HFFc6 (cell line): ENCODE data around the gene EIF2B4. TPM values are rescaled to one million over a fixed set of nuclear protein-coding genes. Genes with fewer than 3 reads are reported as not detected.

Experiments
- DNase-seq: peaks from one replicate; pipeline ENCODE4 v3.0.0-alpha.2; 2018
- H3K27ac Mint-ChIP-seq: 2 replicates; pipeline ENCODE4 v1.8.0; 2020; ENCODE audit warnings: mild to moderate bottlenecking, mixed read lengths
- H3K27me3 Mint-ChIP-seq: 2 replicates; pipeline ENCODE4 v1.8.0; 2021; ENCODE audit warnings: mild to moderate bottlenecking, moderate library complexity, mixed read lengths; ENCODE audit not compliant: insufficient read depth
- H3K36me3 Mint-ChIP-seq: 2 replicates; pipeline ENCODE4 v1.8.0; 2021; ENCODE audit warnings: low read depth, mixed read lengths
- H3K4me1 Mint-ChIP-seq: 2 replicates; pipeline ENCODE4 v1.8.0; 2020; ENCODE audit warnings: low read depth, mixed read lengths
- H3K4me3 Mint-ChIP-seq: 2 replicates; pipeline ENCODE4 v1.8.0; 2020; ENCODE audit warnings: mild to moderate bottlenecking, moderate library complexity, mixed read lengths
- H3K9me3 Mint-ChIP-seq: 2 replicates; pipeline ENCODE4 v1.8.0; 2020; ENCODE audit warnings: mild to moderate bottlenecking, mixed read lengths
- CTCF ChIP-seq: fragments of 200-600 bp; sonication (generic); IDR thresholded peaks from 2 replicates; pipeline ENCODE4 v1.5.0; 2021; ENCODE audit warnings: antibody characterized with exemption, mild to moderate bottlenecking
- total RNA-seq, 6 experiments: library from RNA; stranded (reverse); fragmentation: NEBNext Ultra II Directional; extraction: Animal tissue kit (Norgen Biotek cat#: 25700); gene quantifications; 2 replicates in 1 of 6; 3 replicates in 5 of 6; pipeline ENCODE4 v1.2.3, GENCODE V29; 2021

The EIF2B4 gene
- total RNA-seq, 6 experiments from 2014 or later = 44.5 to 48.4 (median 45.8) TPM

GRCh38 chr2:27316655-27317412, 53.3 kb downstream of the EIF2B4 start:
- Mint-ChIP-seq H3K4me3 (no peak overlapping the region), H3K27me3 (peaks cover 3% of the 10 kb centered on the region; the same call in 1 of the 2 replicates), H3K36me3 (no peaks in the 10 kb centered on the region), H3K4me1 (peaks cover 15% of the 10 kb centered on the region), H3K9me3 (no peaks in the 10 kb centered on the region), H3K27ac (no peak overlapping the region)
- DNase-seq = no peak
- no peak for TF ChIP-seq CTCF

GRCh38 chr2:27315122-27315521, 55.0 kb downstream of the EIF2B4 start:
- Mint-ChIP-seq H3K27ac (no peak overlapping the region), H3K27me3 (peaks cover 3% of the 10 kb centered on the region; the same call in 1 of the 2 replicates)

GRCh38 chr2:27314709-27315108, 55.4 kb downstream of the EIF2B4 start:
- H3K36me3 Mint-ChIP-seq = peaks cover 11% of the 10 kb centered on the region
- TF ChIP-seq CTCF = no peak
- H3K27me3 Mint-ChIP-seq = peaks cover 3% of the 10 kb centered on the region; the same call in 1 of the 2 replicates

More at GRCh38 chr2:27315122-27315521, 55.0 kb downstream of the EIF2B4 start:
- Mint-ChIP-seq H3K36me3 (peaks cover 7% of the 10 kb centered on the region), H3K9me3 (no peaks in the 10 kb centered on the region), H3K4me1 (no peaks in the 10 kb centered on the region), H3K4me3 (no peak overlapping the region)
- TF ChIP-seq CTCF = no peak
- DNase-seq = no peak

More at GRCh38 chr2:27314709-27315108, 55.4 kb downstream of the EIF2B4 start:
- Mint-ChIP-seq H3K9me3 (no peaks in the 10 kb centered on the region), H3K4me1 (no peaks in the 10 kb centered on the region), H3K4me3 (no peak overlapping the region), H3K27ac (no peak overlapping the region)
- no peak for DNase-seq

Other genes with a start within 250 kb of the EIF2B4 start
- not detected for gene ABHD1, start 246.5 kb downstream of the EIF2B4 start, total RNA-seq
- gene PREB, start 235.7 kb downstream of the EIF2B4 start, total RNA-seq = 10 to 100 TPM; 43.4 to 50.7 (median 46.4) TPM
- not detected for gene PRR30, start 230.9 kb downstream of the EIF2B4 start, total RNA-seq
- gene TCF23, start 221.3 kb downstream of the EIF2B4 start, total RNA-seq = not detected
- 100 to 1,000 TPM in 5 of 6 experiments, 10 to 100 TPM in 1; 98.8 to 123 (median 116) TPM for gene ATRAID, start 158.3 kb downstream of the EIF2B4 start, total RNA-seq
- 10 to 100 TPM; 23.6 to 32.6 (median 25.5) TPM for gene SLC5A6, start 158.1 kb downstream of the EIF2B4 start, total RNA-seq
- 10 to 100 TPM; 38.3 to 46.9 (median 42.8) TPM for gene CAD, start 153.0 kb downstream of the EIF2B4 start, total RNA-seq
- gene SLC30A3, start 107.3 kb downstream of the EIF2B4 start, total RNA-seq = not detected
- not detected for gene DNAJC5G, start 94.9 kb downstream of the EIF2B4 start, total RNA-seq
- not detected for gene TRIM54, start 87.9 kb downstream of the EIF2B4 start, total RNA-seq
- gene UCN, start 61.9 kb downstream of the EIF2B4 start, total RNA-seq = under 1 TPM; 0.46 to 0.88 (median 0.73) TPM
- gene MPV17, start 47.2 kb downstream of the EIF2B4 start, total RNA-seq = 10 to 100 TPM; 72.5 to 89.8 (median 83.5) TPM
- gene GTF3C2, start 13.6 kb downstream of the EIF2B4 start, total RNA-seq = 10 to 100 TPM; 42.9 to 53.0 (median 48.4) TPM
- 100 to 1,000 TPM; 140 to 160 (median 150) TPM for gene SNX17, start 278 bp upstream of the EIF2B4 start, total RNA-seq
- 10 to 100 TPM; 11.9 to 15.3 (median 12.8) TPM for gene ZNF513, start 10.4 kb upstream of the EIF2B4 start, total RNA-seq
- gene PPM1G, start 39.3 kb upstream of the EIF2B4 start, total RNA-seq = 10 to 100 TPM; 74.6 to 96.8 (median 87.8) TPM
- 100 to 1,000 TPM; 101 to 110 (median 108) TPM for gene NRBP1, start 58.3 kb upstream of the EIF2B4 start, total RNA-seq
- 1 to 10 TPM in 2 of 6 experiments, under 1 TPM in 4; 0.34 to 1.3 (median 0.65) TPM for gene KRTCAP3, start 72.0 kb upstream of the EIF2B4 start, total RNA-seq
- gene IFT172, start 119.4 kb upstream of the EIF2B4 start, total RNA-seq = 10 to 100 TPM in 5 of 6 experiments, 1 to 10 TPM in 1; 9.8 to 15.2 (median 13.2) TPM
- gene FNDC4, start 124.9 kb upstream of the EIF2B4 start, total RNA-seq = 1 to 10 TPM; 3.1 to 6.9 (median 5.4) TPM
- gene GCKR, start 126.5 kb upstream of the EIF2B4 start, total RNA-seq = not detected
- gene ZNF512, start 212.7 kb upstream of the EIF2B4 start, total RNA-seq = 10 to 100 TPM; 20.1 to 28.3 (median 26.7) TPM